ENCODE results near the gene SLC39A6. TPM values are rescaled to one million over a fixed set of nuclear protein-coding genes. Genes with fewer than 3 reads are reported as not detected.

The SLC39A6 gene
- total RNA-seq, 2 donors from 2014 or later, result 22.6 to 22.7 TPM

GRCh38 chr18:36107477-36107876 is 21.7 kb downstream of the SLC39A6 start:
- Histone ChIP-seq H3K36me3 (replicated peaks in 1 of 2; ENCODE audit: insufficient read depth in 1 of 2, low read depth in 2 of 2) (peaks cover 0 to 3% of the 10 kb centered on the region in 2 donors), H3K27ac (no peak overlapping the region), H3K4me1 (peaks cover 17% of the 10 kb centered on the region), H3K9me3 (no peaks in the 10 kb centered on the region), H3K27me3 (no peaks in the 10 kb centered on the region), H3K4me3 (no peak overlapping the region)
- DNase-seq (no peak), ATAC-seq (no peak)
- intact Hi-C loops (cut with DNase I), result no loop called here
- TF ChIP-seq CTCF (IDR thresholded peaks at IDR 0.05), result no peak
- no peak for TF ChIP-seq POLR2A (IDR thresholded peaks at IDR 0.05)

- peaks cover 9% of the 10 kb centered on the region for H3K4me1 ChIP-seq
- WGBS, 2 donors, result 78 to 89% methylated on average over 2 of the region's 2 CpGs
- H3K36me3 ChIP-seq (replicated peaks in 1 of 2; ENCODE audit: insufficient read depth in 1 of 2, low read depth in 2 of 2), result no peaks in the 10 kb centered on the region
- no peaks in the 10 kb centered on the region for H3K27me3 ChIP-seq
- no peak overlapping the region for H3K27ac ChIP-seq
- H3K9me3 ChIP-seq, result no peaks in the 10 kb centered on the region
- TF ChIP-seq CTCF (IDR thresholded peaks at IDR 0.05) (no peak), POLR2A (IDR thresholded peaks at IDR 0.05) (no peak)
- intact Hi-C loops (cut with DNase I), result no loop called here
- DNase-seq (no peak), ATAC-seq (no peak)
- H3K4me3 ChIP-seq, result no peak overlapping the region
Measured at GRCh38 chr18:36104749-36105148, 24.4 kb downstream of the SLC39A6 start.

- intact Hi-C loops (cut with DNase I), result no loop called here
- Histone ChIP-seq H3K4me1 (no peaks in the 10 kb centered on the region), H3K36me3 (replicated peaks in 1 of 2; ENCODE audit: insufficient read depth in 1 of 2, low read depth in 2 of 2) (no peaks in the 10 kb centered on the region), H3K27me3 (no peaks in the 10 kb centered on the region), H3K27ac (no peak overlapping the region), H3K4me3 (no peak overlapping the region), H3K9me3 (no peaks in the 10 kb centered on the region)
- ATAC-seq (no peak), DNase-seq (no peak)
- TF ChIP-seq POLR2A (IDR thresholded peaks at IDR 0.05), result no peak
- WGBS, 2 donors, result 92 to 94% methylated on average over 7 of the region's 7 CpGs
Measured at GRCh38 chr18:36101943-36102342, 27.2 kb downstream of the SLC39A6 start.

- TF ChIP-seq POLR2A (IDR thresholded peaks at IDR 0.05) (no peak), CTCF (IDR thresholded peaks at IDR 0.05) (no peak)
- ATAC-seq, result no peak
- Histone ChIP-seq H3K9me3 (no peaks in the 10 kb centered on the region), H3K4me3 (no peak overlapping the region), H3K36me3 (replicated peaks in 1 of 2; ENCODE audit: insufficient read depth in 1 of 2, low read depth in 2 of 2) (no peaks in the 10 kb centered on the region), H3K27me3 (no peaks in the 10 kb centered on the region), H3K27ac (no peak overlapping the region), H3K4me1 (no peaks in the 10 kb centered on the region)
- DNase-seq, result no peak
- intact Hi-C loops (cut with DNase I), result loop anchor here (10.0 kb wide), 1 partner anchor 475 kb away; no protein-coding TSS in a partner anchor
Measured at GRCh38 chr18:36099311-36099710, 29.8 kb downstream of the SLC39A6 start.

- H3K4me1 ChIP-seq, result no peaks in the 10 kb centered on the region
- H3K4me3 ChIP-seq, result no peak overlapping the region
- intact Hi-C loops (cut with DNase I), result loop anchor here (10.0 kb wide), 1 partner anchor 478 kb away; no protein-coding TSS in a partner anchor
- H3K27me3 ChIP-seq, result no peaks in the 10 kb centered on the region
- no peak overlapping the region for H3K27ac ChIP-seq
- no peak for TF ChIP-seq CTCF (IDR thresholded peaks at IDR 0.05)
- TF ChIP-seq POLR2A (IDR thresholded peaks at IDR 0.05), result no peak
- no peaks in the 10 kb centered on the region for H3K9me3 ChIP-seq
- no peak for DNase-seq
- no peak for ATAC-seq
- H3K36me3 ChIP-seq (replicated peaks in 1 of 2; ENCODE audit: insufficient read depth in 1 of 2, low read depth in 2 of 2), result no peaks in the 10 kb centered on the region
Measured at GRCh38 chr18:36096955-36097354, 32.2 kb downstream of the SLC39A6 start.
